Activated CD4-positive, alpha-beta memory T cell treated with anti-CD3 and anti-CD28 coated beads, Interleukin-2, amount 10 ng/mL, durations not matched to agents 7 days and 5 days (primary cell): ENCODE data around the gene ZDHHC8. TPM values are rescaled to one million over a fixed set of nuclear protein-coding genes. Genes with fewer than 3 reads are reported as not detected.

ENCODE experiments used
- CTCF ChIA-PET: fragments of 350-600 bp; sonication (Branson Sonifier 250); formaldehyde crosslinking; loops from one replicate; lab custom pipeline; 2021; ENCODE audit warnings: antibody characterized with exemption, inconsistent platforms; lab: Charles Lee
- POLR2A ChIA-PET: fragments of 350-600 bp; sonication (Branson Sonifier 250); formaldehyde crosslinking; loops from one replicate; lab custom pipeline; 2021; ENCODE audit warnings: antibody characterized with exemption; lab: Charles Lee
- DNase-seq: peaks from one replicate; pipeline ENCODE4 v3.0.0-alpha.2; 2020
- H3K27ac Mint-ChIP-seq: one replicate; pipeline ENCODE4 v1.8.0; 2021; ENCODE audit warnings: mild to moderate bottlenecking, mixed read lengths
- H3K27me3 Mint-ChIP-seq: one replicate; pipeline ENCODE4 v1.8.0; 2021; ENCODE audit warnings: mixed read lengths
- H3K36me3 Mint-ChIP-seq: one replicate; pipeline ENCODE4 v1.8.0; 2021; ENCODE audit warnings: low read depth, mixed read lengths
- H3K4me1 Mint-ChIP-seq: one replicate; pipeline ENCODE4 v1.8.0; 2021; ENCODE audit warnings: mixed read lengths
- H3K4me3 Mint-ChIP-seq: one replicate; pipeline ENCODE4 v1.8.0; 2021; ENCODE audit warnings: mild to moderate bottlenecking, mixed read lengths
- H3K9me3 Mint-ChIP-seq: one replicate; pipeline ENCODE4 v1.8.0; 2021; ENCODE audit warnings: mixed read lengths
- total RNA-seq, 2 experiments: library from RNA; stranded (reverse); gene quantifications; one replicate each; pipeline ENCODE4 v1.2.3, GENCODE V29; 2021

ZDHHC8 gene
- total RNA-seq, 2 experiments from 2014 or later: 44.2 to 48.3 TPM

- no peak overlapping the region for H3K4me3 Mint-ChIP-seq
- POLR2A ChIA-PET: no interaction called here
- no peaks in the 10 kb centered on the region for H3K27me3 Mint-ChIP-seq
- DNase-seq: no peak
- CTCF ChIA-PET: no interaction called here
- H3K36me3 Mint-ChIP-seq: no peaks in the 10 kb centered on the region
- peaks cover 8% of the 10 kb centered on the region for H3K4me1 Mint-ChIP-seq
- no peaks in the 10 kb centered on the region for H3K9me3 Mint-ChIP-seq
- no peak overlapping the region for H3K27ac Mint-ChIP-seq
Observed at GRCh38 chr22:20137671-20138416, 6.2 kb downstream of the ZDHHC8 start.

GRCh38 chr22:20138417-20138738 is 6.8 kb downstream of the ZDHHC8 start:
- Mint-ChIP-seq H3K9me3 (no peaks in the 10 kb centered on the region), H3K27me3 (no peaks in the 10 kb centered on the region), H3K4me3 (no peak overlapping the region), H3K27ac (no peak overlapping the region), H3K4me1 (peaks cover 3% of the 10 kb centered on the region), H3K36me3 (no peaks in the 10 kb centered on the region)
- CTCF ChIA-PET: no interaction called here
- POLR2A ChIA-PET: no interaction called here
- DNase-seq: no peak

- no peak overlapping the region for H3K27ac Mint-ChIP-seq
- no peaks in the 10 kb centered on the region for H3K36me3 Mint-ChIP-seq
- CTCF ChIA-PET: no interaction called here
Observed at GRCh38 chr22:20138868-20139267, 7.3 kb downstream of the ZDHHC8 start.

GRCh38 chr22:20139391-20140106 is 7.9 kb downstream of the ZDHHC8 start:
- Mint-ChIP-seq H3K27me3 (no peaks in the 10 kb centered on the region), H3K36me3 (no peaks in the 10 kb centered on the region)
- CTCF ChIA-PET: interaction anchor here (0.6 kb wide), 1 partner anchor 619 kb away, joined by 3 read pairs; no protein-coding TSS in a partner anchor

More at GRCh38 chr22:20138868-20139267, 7.3 kb downstream of the ZDHHC8 start:
- POLR2A ChIA-PET: no interaction called here
- no peaks in the 10 kb centered on the region for H3K27me3 Mint-ChIP-seq
- no peak overlapping the region for H3K4me3 Mint-ChIP-seq
- no peak for DNase-seq
- no peaks in the 10 kb centered on the region for H3K9me3 Mint-ChIP-seq
- H3K4me1 Mint-ChIP-seq: peaks cover under 1% of the 10 kb centered on the region

GRCh38 chr22:20140107-20140445 is 8.5 kb downstream of the ZDHHC8 start:
- no peak for DNase-seq
- POLR2A ChIA-PET: no interaction called here
- CTCF ChIA-PET: interaction anchor here (0.6 kb wide), 1 partner anchor 618 kb away, joined by 3 read pairs; no protein-coding TSS in a partner anchor
- H3K4me3 Mint-ChIP-seq: no peak overlapping the region
- H3K9me3 Mint-ChIP-seq: no peaks in the 10 kb centered on the region
- H3K36me3 Mint-ChIP-seq: no peaks in the 10 kb centered on the region
- no peaks in the 10 kb centered on the region for H3K4me1 Mint-ChIP-seq
- H3K27ac Mint-ChIP-seq: no peak overlapping the region
- H3K27me3 Mint-ChIP-seq: no peaks in the 10 kb centered on the region

More at GRCh38 chr22:20139391-20140106, 7.9 kb downstream of the ZDHHC8 start:
- Mint-ChIP-seq H3K4me1 (no peaks in the 10 kb centered on the region), H3K9me3 (no peaks in the 10 kb centered on the region), H3K27ac (no peak overlapping the region), H3K4me3 (no peak overlapping the region)
- DNase-seq: no peak
- POLR2A ChIA-PET: no interaction called here

- ChIA-PET POLR2A (interaction anchor here (0.6 kb wide), 1 partner anchor 10 kb away, joined by 3 read pairs; no protein-coding TSS in a partner anchor), CTCF (interaction anchor here (0.6 kb wide), 1 partner anchor 618 kb away, joined by 3 read pairs; no protein-coding TSS in a partner anchor)
- Mint-ChIP-seq H3K36me3 (no peaks in the 10 kb centered on the region), H3K4me3 (no peak overlapping the region), H3K27ac (no peak overlapping the region), H3K9me3 (no peaks in the 10 kb centered on the region), H3K27me3 (no peaks in the 10 kb centered on the region), H3K4me1 (no peaks in the 10 kb centered on the region)
- DNase-seq: no peak
Observed at GRCh38 chr22:20140521-20140964, 8.9 kb downstream of the ZDHHC8 start.

GRCh38 chr22:20141186-20142077 is 9.8 kb downstream of the ZDHHC8 start:
- no peak for DNase-seq
- ChIA-PET POLR2A (no interaction called here), CTCF (no interaction called here)
- H3K4me3 Mint-ChIP-seq: no peak overlapping the region
- no peak overlapping the region for H3K27ac Mint-ChIP-seq
- no peaks in the 10 kb centered on the region for H3K27me3 Mint-ChIP-seq
- no peaks in the 10 kb centered on the region for H3K36me3 Mint-ChIP-seq
- no peaks in the 10 kb centered on the region for H3K4me1 Mint-ChIP-seq
- no peaks in the 10 kb centered on the region for H3K9me3 Mint-ChIP-seq

- no peak for DNase-seq
- no peaks in the 10 kb centered on the region for H3K9me3 Mint-ChIP-seq
- H3K4me1 Mint-ChIP-seq: no peaks in the 10 kb centered on the region
- H3K36me3 Mint-ChIP-seq: no peaks in the 10 kb centered on the region
- no peak overlapping the region for H3K27ac Mint-ChIP-seq
- ChIA-PET CTCF (no interaction called here), POLR2A (no interaction called here)
- H3K4me3 Mint-ChIP-seq: no peak overlapping the region
- no peaks in the 10 kb centered on the region for H3K27me3 Mint-ChIP-seq
Observed at GRCh38 chr22:20142711-20143621, 11.4 kb downstream of the ZDHHC8 start.

- ChIA-PET POLR2A (no interaction called here), CTCF (no interaction called here)
- H3K9me3 Mint-ChIP-seq: no peaks in the 10 kb centered on the region
- H3K36me3 Mint-ChIP-seq: no peaks in the 10 kb centered on the region
- H3K4me3 Mint-ChIP-seq: no peak overlapping the region
- H3K27ac Mint-ChIP-seq: no peak overlapping the region
- no peaks in the 10 kb centered on the region for H3K4me1 Mint-ChIP-seq
- no peaks in the 10 kb centered on the region for H3K27me3 Mint-ChIP-seq
- DNase-seq: no peak
Observed at GRCh38 chr22:20143883-20144665, 12.5 kb downstream of the ZDHHC8 start.

GRCh38 chr22:20145206-20145831 is 13.7 kb downstream of the ZDHHC8 start:
- CTCF ChIA-PET: no interaction called here
- Mint-ChIP-seq H3K4me3 (no peak overlapping the region), H3K9me3 (no peaks in the 10 kb centered on the region), H3K36me3 (no peaks in the 10 kb centered on the region), H3K4me1 (no peaks in the 10 kb centered on the region), H3K27ac (no peak overlapping the region), H3K27me3 (no peaks in the 10 kb centered on the region)
- DNase-seq: no peak
- POLR2A ChIA-PET: no interaction called here

- no peaks in the 10 kb centered on the region for H3K36me3 Mint-ChIP-seq
- no peaks in the 10 kb centered on the region for H3K9me3 Mint-ChIP-seq
- H3K4me1 Mint-ChIP-seq: no peaks in the 10 kb centered on the region
- POLR2A ChIA-PET: no interaction called here
- CTCF ChIA-PET: no interaction called here
- no peaks in the 10 kb centered on the region for H3K27me3 Mint-ChIP-seq
- H3K27ac Mint-ChIP-seq: no peak overlapping the region
- no peak for DNase-seq
- H3K4me3 Mint-ChIP-seq: no peak overlapping the region
Observed at GRCh38 chr22:20145832-20146223, 14.2 kb downstream of the ZDHHC8 start.
